ENCODE measurements around the gene CEPT1. TPM values are rescaled to one million over a fixed set of nuclear protein-coding genes. Genes with fewer than 3 reads are reported as not detected.

Gene CEPT1
- total RNA-seq, 1 experiment from 2014 or later, result 34.2 TPM

DNA sequence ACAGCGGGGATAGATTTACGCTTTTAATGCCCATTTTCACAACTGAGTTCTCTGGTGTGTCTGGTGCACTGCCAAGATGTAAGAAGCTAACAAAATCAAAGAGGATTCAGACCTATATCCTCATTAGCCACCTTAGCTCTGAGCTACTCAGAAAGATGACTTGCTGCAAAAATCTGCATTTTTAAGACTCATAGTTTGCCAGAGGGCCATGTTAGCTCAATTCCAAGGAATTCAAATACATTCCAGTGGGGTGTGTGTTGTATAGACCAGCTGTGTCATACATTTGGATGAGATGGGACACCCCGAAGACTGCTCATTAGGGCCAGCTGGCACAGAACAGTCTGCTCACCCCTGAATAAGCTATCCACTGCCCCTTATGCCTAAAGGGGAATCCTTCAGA, 51.5 kb downstream of the CEPT1 start:
- DNase-seq (ENCODE audit: low read depth, low spot score) (no peak), ATAC-seq (no peak)
- Histone ChIP-seq H4K20me1 (ENCODE audit: insufficient read depth) (no peaks in the 10 kb centered on the region), H3K4me1 (ENCODE audit: control insufficient read depth in 1 of 2, insufficient read depth in 2 of 2, low read length in 2 of 2) (no peaks in the 10 kb centered on the region), H3K9me2 (ENCODE audit: insufficient read depth) (no peaks in the 10 kb centered on the region), H3K9ac (ENCODE audit: low read length) (no peak overlapping the region), H3K27me3 (ENCODE audit: insufficient read depth, low read length) (no peaks in the 10 kb centered on the region), H3K9me3 (ENCODE audit: control insufficient read depth in 1 of 2, insufficient read depth in 1 of 2, low read depth in 1 of 2, low read length in 2 of 2) (no peaks in the 10 kb centered on the region), H3K36me3 (ENCODE audit: control insufficient read depth in 1 of 2, insufficient read depth in 2 of 2, low read length in 2 of 2) (peaks cover 11 to 33% of the 10 kb centered on the region in 2 experiments; a peak in 3 of 4 replicates), H2AFZ (ENCODE audit: low read depth, low read length, poor library complexity, severe bottlenecking) (no peak overlapping the region), H3K27ac (ENCODE audit: low read depth, low read length) (no peak overlapping the region), H3K4me3 (replicated peaks in 1 of 2; ENCODE audit: low read depth in 1 of 2, low read length in 2 of 2) (no peak overlapping the region), H3K79me2 (ENCODE audit: insufficient read depth, low read length) (no peaks in the 10 kb centered on the region), H3K4me2 (ENCODE audit: low read length) (no peak overlapping the region)
- no TSS peak for BruUV-seq (replicated peaks)
- TF ChIP-seq TCF7L2 (IDR thresholded peaks at IDR 0.05; ENCODE audit: borderline replicate concordance, extremely low read depth, insufficient read depth, insufficient read length), result no peak
- POLR2A ChIA-PET, result no interaction called here
- CTCF ChIA-PET, result interaction anchor here (1.1 kb wide), 1 partner anchor 11 kb away, joined by 3 read pairs; no protein-coding TSS in a partner anchor
- RAD21 ChIA-PET (ENCODE audit: low non-redundant PET in 1 of 2, low total read pairs in 2 of 2, uncharacterized antibody in 2 of 2, unreplicated experiment in 2 of 2), result no interaction called here
- intact Hi-C loops (cut with micrococcal nuclease), result no loop called here

DNA sequence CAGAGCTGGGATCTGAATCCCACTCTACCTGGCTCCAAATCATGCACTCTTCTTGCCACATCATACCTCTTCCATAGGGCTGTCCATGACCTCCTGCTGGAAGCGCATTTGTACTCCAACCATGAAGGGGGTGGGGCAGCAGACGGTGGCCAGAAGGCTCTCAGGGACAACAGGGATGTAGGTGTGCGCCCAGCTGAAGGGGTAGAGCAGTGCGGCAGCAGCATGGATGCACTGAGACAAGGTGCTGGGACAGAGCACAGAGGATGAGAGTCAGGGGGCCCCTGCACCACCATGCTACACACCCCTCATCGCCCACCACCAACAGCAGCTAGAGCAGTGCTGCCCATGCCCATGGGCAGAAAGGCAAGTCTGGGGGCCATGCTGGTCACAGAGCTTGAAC, 52.1 kb downstream of the CEPT1 start:
- Histone ChIP-seq H3K79me2 (ENCODE audit: insufficient read depth, low read length) (no peaks in the 10 kb centered on the region), H3K36me3 (ENCODE audit: control insufficient read depth in 1 of 2, insufficient read depth in 2 of 2, low read length in 2 of 2) (peaks cover 5 to 31% of the 10 kb centered on the region in 2 experiments; a peak in 3 of 4 replicates), H3K4me2 (ENCODE audit: low read length) (no peak overlapping the region), H3K27ac (ENCODE audit: low read depth, low read length) (no peak overlapping the region), H2AFZ (ENCODE audit: low read depth, low read length, poor library complexity, severe bottlenecking) (no peak overlapping the region), H3K9me3 (ENCODE audit: control insufficient read depth in 1 of 2, insufficient read depth in 1 of 2, low read depth in 1 of 2, low read length in 2 of 2) (no peaks in the 10 kb centered on the region), H3K4me1 (ENCODE audit: control insufficient read depth in 1 of 2, insufficient read depth in 2 of 2, low read length in 2 of 2) (no peaks in the 10 kb centered on the region), H3K9ac (ENCODE audit: low read length) (no peak overlapping the region), H3K4me3 (replicated peaks in 1 of 2; ENCODE audit: low read depth in 1 of 2, low read length in 2 of 2) (no peak overlapping the region), H3K27me3 (ENCODE audit: insufficient read depth, low read length) (no peaks in the 10 kb centered on the region), H3K9me2 (ENCODE audit: insufficient read depth) (no peaks in the 10 kb centered on the region), H4K20me1 (ENCODE audit: insufficient read depth) (no peaks in the 10 kb centered on the region)
- no TSS peak for BruUV-seq (replicated peaks)
- intact Hi-C loops (cut with micrococcal nuclease), result no loop called here
- ChIA-PET CTCF (interaction anchor here (1.1 kb wide), 1 partner anchor 10 kb away, joined by 3 read pairs; no protein-coding TSS in a partner anchor), RAD21 (ENCODE audit: low non-redundant PET in 1 of 2, low total read pairs in 2 of 2, uncharacterized antibody in 2 of 2, unreplicated experiment in 2 of 2) (no interaction called here), POLR2A (interaction anchor here (1.1 kb wide), 1 partner anchor 9 kb away, joined by 3 read pairs; no protein-coding TSS in a partner anchor)
- TF ChIP-seq, protein P1, sequence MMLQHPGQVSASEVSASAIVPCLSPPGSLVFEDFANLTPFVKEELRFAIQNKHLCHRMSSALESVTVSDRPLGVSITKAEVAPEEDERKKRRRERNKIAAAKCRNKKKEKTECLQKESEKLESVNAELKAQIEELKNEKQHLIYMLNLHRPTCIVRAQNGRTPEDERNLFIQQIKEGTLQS (IDR thresholded peaks at IDR 0.05), result no peak
- TF ChIP-seq ELF1 (IDR thresholded peaks at IDR 0.05; ENCODE audit: borderline replicate concordance, low read depth) (no peak), SP1 (IDR thresholded peaks at IDR 0.05; ENCODE audit: low read depth) (no peak), POLR2AphosphoS5 (IDR thresholded peaks at IDR 0.05; ENCODE audit: low read depth, low read length) (no peak), CEBPB (IDR thresholded peaks at IDR 0.05; ENCODE audit: low read depth) (no peak), JUND (IDR thresholded peaks at IDR 0.05) (no peak), EZH2 (IDR thresholded peaks at IDR 0.05) (no peak), TCF7L2 (IDR thresholded peaks at IDR 0.05; ENCODE audit: borderline replicate concordance, extremely low read depth, insufficient read depth, insufficient read length) (no peak), RAD21 (IDR thresholded peaks at IDR 0.05; ENCODE audit: low read depth) (no peak), SIN3A (IDR thresholded peaks at IDR 0.05; ENCODE audit: low read depth) (no peak), CBX3 (IDR thresholded peaks at IDR 0.05; ENCODE audit: low read depth) (no peak), ZNF274 (IDR thresholded peaks at IDR 0.05; ENCODE audit: low read depth, low read length) (no peak), FOSL1 (IDR thresholded peaks at IDR 0.05; ENCODE audit: low read depth) (no peak), POLR2A (IDR thresholded peaks at IDR 0.05; ENCODE audit: borderline replicate concordance, extremely low read depth, insufficient read depth, insufficient read length) (no peak)
- TF ChIP-seq, protein P2, sequence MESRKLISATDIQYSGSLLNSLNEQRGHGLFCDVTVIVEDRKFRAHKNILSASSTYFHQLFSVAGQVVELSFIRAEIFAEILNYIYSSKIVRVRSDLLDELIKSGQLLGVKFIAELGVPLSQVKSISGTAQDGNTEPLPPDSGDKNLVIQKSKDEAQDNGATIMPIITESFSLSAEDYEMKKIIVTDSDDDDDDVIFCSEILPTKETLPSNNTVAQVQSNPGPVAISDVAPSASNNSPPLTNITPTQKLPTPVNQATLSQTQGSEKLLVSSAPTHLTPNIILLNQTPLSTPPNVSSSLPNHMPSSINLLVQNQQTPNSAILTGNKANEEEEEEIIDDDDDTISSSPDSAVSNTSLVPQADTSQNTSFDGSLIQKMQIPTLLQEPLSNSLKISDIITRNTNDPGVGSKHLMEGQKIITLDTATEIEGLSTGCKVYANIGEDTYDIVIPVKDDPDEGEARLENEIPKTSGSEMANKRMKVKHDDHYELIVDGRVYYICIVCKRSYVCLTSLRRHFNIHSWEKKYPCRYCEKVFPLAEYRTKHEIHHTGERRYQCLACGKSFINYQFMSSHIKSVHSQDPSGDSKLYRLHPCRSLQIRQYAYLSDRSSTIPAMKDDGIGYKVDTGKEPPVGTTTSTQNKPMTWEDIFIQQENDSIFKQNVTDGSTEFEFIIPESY (IDR thresholded peaks at IDR 0.05; ENCODE audit: extremely low read depth, insufficient replicate concordance, low read length), result no peak
- TF ChIP-seq, protein P3, sequence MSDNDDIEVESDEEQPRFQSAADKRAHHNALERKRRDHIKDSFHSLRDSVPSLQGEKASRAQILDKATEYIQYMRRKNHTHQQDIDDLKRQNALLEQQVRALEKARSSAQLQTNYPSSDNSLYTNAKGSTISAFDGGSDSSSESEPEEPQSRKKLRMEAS (IDR thresholded peaks at IDR 0.05), result no peak
- no peak for DNase-seq (ENCODE audit: low read depth, low spot score)
- ATAC-seq, result no peak
